ENCODE measurements around the gene AMOT.

The AMOT gene

DNA sequence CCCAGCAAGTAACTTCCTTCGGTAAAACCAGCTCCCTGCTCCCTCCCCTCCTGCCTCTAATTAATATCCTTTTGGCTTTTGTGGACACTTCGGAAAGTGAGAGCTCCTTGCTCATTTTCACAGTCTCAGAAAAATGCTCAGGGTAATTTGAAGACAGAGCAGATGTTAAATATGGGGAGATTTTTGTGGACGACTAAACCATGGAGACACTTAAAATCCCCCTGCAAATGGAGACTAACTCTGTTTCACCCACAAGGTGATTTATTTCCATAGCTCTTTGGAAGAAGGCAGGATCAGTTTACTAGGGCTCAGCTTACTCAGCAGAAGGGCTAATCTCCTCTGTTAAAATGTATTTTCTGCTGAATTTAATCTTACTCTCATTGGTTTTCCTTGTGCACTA is 12.2 kb upstream of the AMOT start:
- DNase-seq = no peak
- TF ChIP-seq GATA1 (IDR thresholded peaks at IDR 0.05; ENCODE audit: low read depth, low read length) = no peak
- no peak for TF ChIP-seq POLR2A (IDR thresholded peaks at IDR 0.05; ENCODE audit: low read length)

- TF ChIP-seq POLR2A (IDR thresholded peaks at IDR 0.05; ENCODE audit: low read length) = no peak
- TF ChIP-seq GATA1 (IDR thresholded peaks at IDR 0.05; ENCODE audit: low read depth, low read length) = no peak
- no peak for DNase-seq
These were observed 11.2 kb upstream of the AMOT start for GRCh38 chrX:112851806-112852205.

DNA sequence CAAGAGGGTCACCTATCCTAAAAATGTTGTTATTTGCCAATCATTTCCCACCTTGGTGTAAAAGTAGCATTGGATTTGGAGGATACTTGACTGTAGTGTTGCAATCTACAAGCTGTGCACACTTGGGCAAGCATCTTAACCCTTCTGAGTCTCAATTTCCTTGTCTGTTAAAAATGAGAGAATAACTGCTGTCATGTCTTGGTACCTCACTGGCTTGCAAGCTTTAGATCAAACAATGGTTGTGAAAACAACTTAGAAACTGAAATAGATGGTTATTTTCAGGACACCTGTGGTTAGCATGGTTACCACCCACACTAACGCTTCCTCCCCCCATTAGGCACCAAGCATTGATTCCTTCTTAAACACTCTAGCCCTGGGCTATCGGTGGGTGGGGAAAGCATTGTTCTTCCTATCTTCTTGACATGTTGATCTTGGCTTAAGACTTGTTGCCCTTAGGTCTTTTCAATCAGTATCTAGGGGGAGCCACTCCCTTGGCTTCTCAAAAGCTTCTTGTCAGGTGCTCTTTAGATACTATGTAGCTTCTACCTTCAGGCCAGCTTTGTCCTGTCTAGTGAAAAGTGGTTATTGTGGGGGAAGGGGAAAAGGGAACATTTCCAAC is 10.6 kb upstream of the AMOT start:
- DNase-seq = no peak
- no peak for TF ChIP-seq POLR2A (IDR thresholded peaks at IDR 0.05; ENCODE audit: low read length)
- TF ChIP-seq GATA1 (IDR thresholded peaks at IDR 0.05; ENCODE audit: low read depth, low read length) = no peak

DNA sequence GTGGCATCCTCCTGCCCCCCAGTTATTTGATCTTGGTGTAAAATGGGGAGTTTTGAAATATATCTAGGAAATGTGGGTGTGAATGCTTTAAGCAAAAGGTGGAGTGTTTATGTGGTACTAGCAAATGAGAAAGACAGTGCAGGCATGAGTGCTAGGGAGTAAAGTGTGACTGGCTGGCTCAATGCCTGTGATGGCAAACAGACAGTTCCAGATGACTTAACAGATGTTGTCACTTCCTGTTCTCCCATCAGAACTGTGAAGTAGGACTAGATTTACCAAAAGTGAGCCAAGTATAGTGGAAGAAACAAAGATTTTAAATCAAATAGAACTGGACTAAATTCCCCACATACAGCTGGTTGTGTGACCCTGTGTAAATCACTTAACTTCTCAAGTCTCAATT is 8.4 kb upstream of the AMOT start:
- no peak for TF ChIP-seq GATA1 (IDR thresholded peaks at IDR 0.05; ENCODE audit: low read depth, low read length)
- TF ChIP-seq POLR2A (IDR thresholded peaks at IDR 0.05; ENCODE audit: low read length) = no peak
- DNase-seq = no peak

GRCh38 chrX:112846782-112847181 is 6.2 kb upstream of the AMOT start:
- no peak for TF ChIP-seq GATA1 (IDR thresholded peaks at IDR 0.05; ENCODE audit: low read depth, low read length)
- no peak for TF ChIP-seq POLR2A (IDR thresholded peaks at IDR 0.05; ENCODE audit: low read length)
- no peak for DNase-seq

DNA sequence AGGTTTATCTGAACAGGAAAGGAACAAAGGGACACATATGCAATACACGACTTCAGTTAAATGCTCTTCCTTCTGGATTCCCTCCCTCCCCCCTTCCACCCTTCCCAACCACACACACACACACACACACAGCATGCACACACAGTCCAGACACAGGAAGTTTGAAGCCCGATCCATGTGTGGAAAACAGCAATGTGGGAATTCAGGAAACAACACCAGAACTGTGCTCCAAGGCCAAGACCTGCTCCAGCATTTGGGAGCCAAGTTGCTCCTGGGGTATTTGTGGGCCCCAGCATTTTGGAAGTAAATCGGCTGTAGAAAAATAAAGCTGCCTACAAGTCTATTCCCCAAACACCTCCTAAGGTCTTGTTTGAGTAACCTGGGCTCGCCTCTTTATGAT is 5.6 kb upstream of the AMOT start:
- no peak for TF ChIP-seq POLR2A (IDR thresholded peaks at IDR 0.05; ENCODE audit: low read length)
- no peak for TF ChIP-seq GATA1 (IDR thresholded peaks at IDR 0.05; ENCODE audit: low read depth, low read length)
- no peak for DNase-seq

DNA sequence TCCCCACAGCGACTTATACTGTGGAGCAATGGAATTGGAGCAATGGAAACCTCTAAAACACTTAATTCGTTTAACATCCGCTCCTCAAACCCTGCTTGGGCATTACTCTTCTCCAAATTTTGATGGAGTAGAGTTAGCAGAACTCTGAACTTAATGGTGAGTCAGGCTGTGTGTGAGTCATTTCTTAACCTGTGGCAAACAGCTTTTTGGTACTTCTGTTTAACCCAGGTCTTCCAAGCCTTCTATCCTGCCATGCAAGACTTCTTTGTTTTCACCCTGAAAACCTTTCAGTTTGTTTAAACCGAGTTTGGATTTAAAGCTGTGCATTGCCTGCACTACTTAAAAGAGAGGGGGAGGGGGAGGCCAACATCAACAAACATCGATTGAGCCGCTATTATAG is 3.6 kb upstream of the AMOT start:
- no peak for TF ChIP-seq POLR2A (IDR thresholded peaks at IDR 0.05; ENCODE audit: low read length)
- no peak for TF ChIP-seq GATA1 (IDR thresholded peaks at IDR 0.05; ENCODE audit: low read depth, low read length)

GRCh38 chrX:112841820-112842157 is 1.2 kb upstream of the AMOT start:
- DNase-seq = peak in 1 of 2 experiments; percentile 9
- TF ChIP-seq POLR2A (IDR thresholded peaks at IDR 0.05; ENCODE audit: low read length) (no peak), GATA1 (IDR thresholded peaks at IDR 0.05; ENCODE audit: low read depth, low read length) (no peak)

More for the DNA sequence above, 3.6 kb upstream of the AMOT start:
- DNase-seq = no peak

GRCh38 chrX:112841114-112841819 is 636 bp upstream of the AMOT start:
- TF ChIP-seq POLR2A (IDR thresholded peaks at IDR 0.05; ENCODE audit: low read length) = no peak
- TF ChIP-seq GATA1 (IDR thresholded peaks at IDR 0.05; ENCODE audit: low read depth, low read length) = no peak
- DNase-seq = peak; percentile 85 to 86

- TF ChIP-seq POLR2A (IDR thresholded peaks at IDR 0.05; ENCODE audit: low read length) (no peak), GATA1 (IDR thresholded peaks at IDR 0.05; ENCODE audit: low read depth, low read length) (no peak)
- DNase-seq = peak; percentile 33 to 55
These were observed 775 bp downstream of the AMOT start for GRCh38 chrX:112839856-112840255.

GRCh38 chrX:112837531-112837930 is 3.1 kb downstream of the AMOT start:
- DNase-seq = no peak
- TF ChIP-seq GATA1 (IDR thresholded peaks at IDR 0.05; ENCODE audit: low read depth, low read length) (no peak), POLR2A (IDR thresholded peaks at IDR 0.05; ENCODE audit: low read length) (no peak)

GRCh38 chrX:112835019-112835418 is 5.6 kb downstream of the AMOT start:
- no peak for TF ChIP-seq GATA1 (IDR thresholded peaks at IDR 0.05; ENCODE audit: low read depth, low read length)
- no peak for TF ChIP-seq POLR2A (IDR thresholded peaks at IDR 0.05; ENCODE audit: low read length)

GRCh38 chrX:112834031-112834845 is 6.4 kb downstream of the AMOT start:
- no peak for DNase-seq
- TF ChIP-seq POLR2A (IDR thresholded peaks at IDR 0.05; ENCODE audit: low read length) = no peak
- no peak for TF ChIP-seq GATA1 (IDR thresholded peaks at IDR 0.05; ENCODE audit: low read depth, low read length)

More at GRCh38 chrX:112835019-112835418, 5.6 kb downstream of the AMOT start:
- DNase-seq = no peak

DNA sequence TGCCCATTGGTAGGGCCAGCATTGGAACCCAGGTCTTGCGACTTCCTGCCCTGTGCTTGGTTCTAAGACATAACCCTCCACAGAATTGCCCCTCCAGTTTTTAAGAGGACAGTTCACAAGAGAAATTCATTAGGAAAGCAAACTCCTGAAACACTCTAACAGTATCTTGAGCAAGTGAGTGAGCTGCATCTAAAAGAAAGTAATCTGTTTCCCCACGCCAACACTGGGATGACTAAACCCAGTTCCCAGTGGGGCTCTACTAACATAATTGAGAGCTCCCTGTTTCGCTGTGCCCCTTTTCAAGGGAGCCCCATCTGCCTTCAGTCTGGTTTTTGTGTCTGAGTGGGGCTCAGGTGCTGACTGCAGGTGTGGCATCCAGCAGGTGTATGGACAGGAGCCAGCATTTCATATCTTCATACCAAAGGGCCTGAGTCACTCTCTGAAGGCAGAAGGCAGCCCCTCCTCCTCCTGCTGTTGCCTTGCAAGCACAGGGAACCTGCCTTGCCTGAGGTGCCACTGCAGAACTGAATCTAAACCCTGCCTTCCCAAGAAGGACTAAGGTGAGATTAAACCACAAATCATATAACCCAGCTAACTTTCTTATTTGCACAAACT is 8.0 kb downstream of the AMOT start:
- no peak for DNase-seq
- TF ChIP-seq POLR2A (IDR thresholded peaks at IDR 0.05; ENCODE audit: low read length) (no peak), GATA1 (IDR thresholded peaks at IDR 0.05; ENCODE audit: low read depth, low read length) (no peak)
